DND-41 (cell line): ENCODE results near the gene FREM1.

Experiments used
- ATAC-seq: fragments of 200-7000 bp; cut with Tn5 transposase; 3 replicates; pipeline ENCODE4 v1.9.1; 2021; ENCODE audit warnings: low read depth; ENCODE audit not compliant: insufficient read depth
- DNase-seq: peaks from one replicate; pipeline ENCODE4 v3.0.0-alpha.2; 2020
- H2AFZ ChIP-seq: 2 replicates; pipeline ENCODE4 v1.6.0; 2012; ENCODE audit warnings: low read depth, low read length
- H3K27ac ChIP-seq: 2 replicates; pipeline ENCODE4 v1.5.1; 2012; ENCODE audit warnings: low read length, inconsistent platforms
- H3K27me3 ChIP-seq: fragments of 200-600 bp; sonication (generic); 2 replicates; pipeline ENCODE4 v1.6.0; 2012; ENCODE audit warnings: low read length, mild to moderate bottlenecking, inconsistent platforms; ENCODE audit not compliant: insufficient read depth, poor library complexity
- H3K36me3 ChIP-seq: 2 replicates; pipeline ENCODE4 v1.5.1; 2012; ENCODE audit warnings: low read length, inconsistent platforms; ENCODE audit not compliant: insufficient read depth
- H3K4me1 ChIP-seq: 2 replicates; pipeline ENCODE4 v1.5.1; 2012; ENCODE audit warnings: mild to moderate bottlenecking, low read length; ENCODE audit not compliant: insufficient read depth
- H3K4me2 ChIP-seq: 2 replicates; pipeline ENCODE4 v1.6.0; 2012; ENCODE audit warnings: mild to moderate bottlenecking, moderate library complexity, low read length, inconsistent platforms; ENCODE audit not compliant: insufficient read depth
- H3K4me3 ChIP-seq, 2 experiments: fragments of 200-600 bp in 1 of 2; shearing (Covaris generic) in 1 of 2; 2 replicates each; pipeline ENCODE4 v1.5.1; 2012 to 2016; ENCODE audit warnings: inconsistent platforms in 2 of 2, low read length in 2 of 2, mild to moderate bottlenecking in 2 of 2, low read depth in 1 of 2, moderate library complexity in 1 of 2
- H3K79me2 ChIP-seq: 2 replicates; pipeline ENCODE4 v1.6.0; 2012; ENCODE audit warnings: low read length, inconsistent platforms; ENCODE audit not compliant: insufficient read depth
- H3K9ac ChIP-seq: 2 replicates; pipeline ENCODE4 v1.6.0; 2012; ENCODE audit warnings: low read depth, mild to moderate bottlenecking, inconsistent platforms, low read length, moderate library complexity
- H3K9me3 ChIP-seq: 2 replicates; pipeline ENCODE4 v1.5.1; 2012; ENCODE audit warnings: low read length, moderate library complexity, mild to moderate bottlenecking, inconsistent platforms; ENCODE audit not compliant: insufficient read depth, severe bottlenecking
- H4K20me1 ChIP-seq: 2 replicates; pipeline ENCODE4 v1.6.0; 2012; ENCODE audit warnings: low read length; ENCODE audit not compliant: insufficient read depth
- CTCF ChIP-seq: IDR thresholded peaks from 2 replicates; pipeline ENCODE4 v1.5.1; 2012; ENCODE audit warnings: borderline replicate concordance, low read length, moderate library complexity, mild to moderate bottlenecking; ENCODE audit not compliant: poor library complexity, severe bottlenecking; ENCODE audit errors: extremely low read depth
- EZH2 ChIP-seq: IDR thresholded peaks from 3 replicates; pipeline ENCODE4 v1.6.1; 2012; ENCODE audit warnings: borderline replicate concordance, low read depth, mild to moderate bottlenecking, moderate library complexity, low read length, inconsistent platforms; ENCODE audit not compliant: severe bottlenecking

Gene FREM1

DNA sequence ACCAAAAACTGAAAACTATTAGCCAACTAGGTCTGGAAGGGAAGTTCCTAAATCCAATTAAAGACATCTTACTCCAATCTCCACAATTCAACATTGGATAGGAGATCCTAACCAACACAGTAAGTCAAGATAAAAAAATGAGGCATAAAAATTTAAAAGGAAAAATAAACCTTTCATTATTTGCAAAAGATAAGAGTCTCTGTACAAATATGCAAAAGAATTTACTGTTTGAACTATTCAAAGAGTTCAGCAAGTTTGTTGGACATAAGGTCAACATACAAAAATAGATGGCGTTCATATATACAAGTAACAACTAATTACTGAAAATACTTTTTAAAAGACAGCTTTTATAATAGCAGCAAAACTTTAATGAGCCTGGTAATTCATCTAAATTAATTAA is 3.1 kb upstream of the FREM1 start:
- Histone ChIP-seq H3K27me3 (no peaks in the 10 kb centered on the region), H3K9me3 (no peaks in the 10 kb centered on the region), H3K36me3 (no peaks in the 10 kb centered on the region), H3K79me2 (no peaks in the 10 kb centered on the region), H3K27ac (no peak overlapping the region), H2AFZ (no peak overlapping the region), H3K4me1 (no peaks in the 10 kb centered on the region), H3K9ac (no peak overlapping the region), H3K4me2 (no peak overlapping the region), H3K4me3 (no peak overlapping the region), H4K20me1 (no peaks in the 10 kb centered on the region)
- ATAC-seq (no peak), DNase-seq (no peak)
- TF ChIP-seq CTCF (no peak), EZH2 (no peak)

- Histone ChIP-seq H2AFZ (no peak overlapping the region), H3K4me3 (no peak overlapping the region), H4K20me1 (no peaks in the 10 kb centered on the region), H3K27ac (no peak overlapping the region), H3K36me3 (no peaks in the 10 kb centered on the region), H3K9me3 (no peaks in the 10 kb centered on the region), H3K4me2 (no peak overlapping the region), H3K9ac (no peak overlapping the region), H3K4me1 (no peaks in the 10 kb centered on the region), H3K79me2 (no peaks in the 10 kb centered on the region), H3K27me3 (no peaks in the 10 kb centered on the region)
- DNase-seq (no peak), ATAC-seq (no peak)
- TF ChIP-seq CTCF (no peak), EZH2 (no peak)
Observed at GRCh38 chr9:14912859-14913258, 2.6 kb upstream of the FREM1 start.

DNA sequence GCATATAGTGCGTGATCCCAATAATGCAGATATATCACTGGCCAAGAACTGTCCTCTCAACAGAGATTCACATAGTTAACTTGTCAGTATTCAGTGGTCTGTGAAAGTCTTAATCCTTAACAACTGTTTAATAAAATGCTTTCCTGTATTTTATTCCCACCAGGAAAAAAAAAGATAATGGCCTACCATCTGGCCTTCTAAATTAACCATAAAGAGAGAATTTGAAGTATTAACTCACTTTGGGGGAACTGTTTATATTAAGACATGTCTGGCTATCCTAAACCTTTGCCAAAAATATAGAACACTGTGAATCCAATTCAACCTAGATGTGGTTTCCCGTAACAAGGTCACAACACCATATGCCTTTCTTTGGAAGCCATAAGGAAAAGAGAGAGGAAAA is 818 bp upstream of the FREM1 start:
- no peaks in the 10 kb centered on the region for H3K9me3 ChIP-seq
- TF ChIP-seq EZH2 (no peak), CTCF (no peak)
- no peaks in the 10 kb centered on the region for H3K4me1 ChIP-seq
- no peak overlapping the region for H3K4me3 ChIP-seq
- ATAC-seq (no peak), DNase-seq (no peak)
- no peaks in the 10 kb centered on the region for H3K27me3 ChIP-seq
- no peaks in the 10 kb centered on the region for H4K20me1 ChIP-seq
- H3K4me2 ChIP-seq = no peak overlapping the region
- no peak overlapping the region for H3K27ac ChIP-seq
- no peak overlapping the region for H3K9ac ChIP-seq
- H3K36me3 ChIP-seq = no peaks in the 10 kb centered on the region
- H3K79me2 ChIP-seq = no peaks in the 10 kb centered on the region
- no peak overlapping the region for H2AFZ ChIP-seq

- no peak for DNase-seq
- Histone ChIP-seq H3K9me3 (no peaks in the 10 kb centered on the region), H3K27me3 (no peaks in the 10 kb centered on the region), H3K79me2 (no peaks in the 10 kb centered on the region), H4K20me1 (no peaks in the 10 kb centered on the region), H3K27ac (no peak overlapping the region), H2AFZ (no peak overlapping the region), H3K9ac (no peak overlapping the region), H3K4me1 (no peaks in the 10 kb centered on the region), H3K36me3 (no peaks in the 10 kb centered on the region), H3K4me2 (no peak overlapping the region), H3K4me3 (no peak overlapping the region)
- TF ChIP-seq CTCF (no peak), EZH2 (no peak)
- ATAC-seq = no peak
Observed at GRCh38 chr9:14909601-14909960, 647 bp downstream of the FREM1 start.
